Activated T-helper 1 cell treated with anti-CD3 and anti-CD28 coated beads, Interleukin-2, amount 50 U/mL, for 16 hours (primary cell): ENCODE results near the gene UBAP1L.

Experiments
- DNase-seq, 2 donors: peaks; one replicate each; pipeline ENCODE4 v3.0.0-alpha.2; 2020; ENCODE audit warnings: low read depth in 1 of 2, low spot score in 1 of 2

The UBAP1L gene

GRCh38 chr15:65067317-65067644 is 47.7 kb downstream of the UBAP1L start:
- no peak for DNase-seq

GRCh38 chr15:65066635-65067316 is 48.2 kb downstream of the UBAP1L start:
- DNase-seq: no peak

DNA sequence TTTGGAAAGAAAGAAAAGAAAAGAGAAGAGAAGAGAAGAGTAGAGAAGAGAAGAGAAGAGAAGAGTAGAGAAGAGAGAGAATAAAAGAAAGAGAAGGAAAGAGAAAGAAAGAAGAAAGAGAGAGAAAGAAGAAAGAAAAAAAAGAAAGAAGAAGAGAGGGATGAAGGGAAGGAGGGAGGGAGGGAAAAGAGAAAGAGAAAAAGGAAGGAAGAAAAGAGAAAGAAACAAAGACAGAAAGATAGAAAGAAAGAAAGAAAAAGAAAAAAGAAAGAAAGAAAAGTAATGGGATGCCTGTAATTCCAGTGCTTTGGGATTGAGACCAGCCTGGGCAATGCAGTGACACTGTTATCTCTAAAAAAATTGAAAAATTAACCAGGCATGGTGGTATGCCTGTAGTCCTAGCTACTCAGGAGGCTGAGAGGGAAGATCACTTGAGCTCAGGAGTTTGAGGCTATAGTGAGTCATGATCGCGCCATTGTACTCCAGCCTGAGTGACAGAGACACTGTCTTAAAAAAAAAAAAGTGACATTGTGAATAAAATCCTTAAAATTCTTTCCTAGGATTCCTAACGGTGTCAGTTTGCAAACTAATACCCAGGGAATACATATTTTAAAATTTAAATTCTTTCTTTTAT is 48.9 kb downstream of the UBAP1L start:
- no peak for DNase-seq

DNA sequence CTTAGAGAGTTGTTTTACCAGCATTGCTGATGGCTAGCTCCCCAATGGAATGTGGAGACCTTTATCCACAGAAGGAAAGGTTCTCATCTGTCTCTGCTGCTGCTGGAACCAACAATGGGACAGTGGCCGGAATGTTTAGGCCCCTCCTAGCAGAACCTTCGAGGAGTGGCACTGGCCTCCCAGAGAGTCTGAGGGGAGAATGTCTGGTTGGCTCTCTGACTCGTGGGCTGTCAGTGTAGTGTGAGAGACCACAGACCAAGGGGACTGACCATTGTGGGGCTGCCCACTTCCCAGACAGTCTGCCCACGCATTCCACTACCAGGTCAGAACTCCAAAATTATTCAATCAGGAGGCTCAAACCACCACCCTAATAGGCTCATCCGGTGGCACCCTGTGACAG is 52.3 kb downstream of the UBAP1L start:
- DNase-seq: no peak

GRCh38 chr15:65062061-65062460 is 52.9 kb downstream of the UBAP1L start:
- DNase-seq: no peak

- DNase-seq: no peak
Measured at GRCh38 chr15:65060641-65061397, 54.2 kb downstream of the UBAP1L start.

DNA sequence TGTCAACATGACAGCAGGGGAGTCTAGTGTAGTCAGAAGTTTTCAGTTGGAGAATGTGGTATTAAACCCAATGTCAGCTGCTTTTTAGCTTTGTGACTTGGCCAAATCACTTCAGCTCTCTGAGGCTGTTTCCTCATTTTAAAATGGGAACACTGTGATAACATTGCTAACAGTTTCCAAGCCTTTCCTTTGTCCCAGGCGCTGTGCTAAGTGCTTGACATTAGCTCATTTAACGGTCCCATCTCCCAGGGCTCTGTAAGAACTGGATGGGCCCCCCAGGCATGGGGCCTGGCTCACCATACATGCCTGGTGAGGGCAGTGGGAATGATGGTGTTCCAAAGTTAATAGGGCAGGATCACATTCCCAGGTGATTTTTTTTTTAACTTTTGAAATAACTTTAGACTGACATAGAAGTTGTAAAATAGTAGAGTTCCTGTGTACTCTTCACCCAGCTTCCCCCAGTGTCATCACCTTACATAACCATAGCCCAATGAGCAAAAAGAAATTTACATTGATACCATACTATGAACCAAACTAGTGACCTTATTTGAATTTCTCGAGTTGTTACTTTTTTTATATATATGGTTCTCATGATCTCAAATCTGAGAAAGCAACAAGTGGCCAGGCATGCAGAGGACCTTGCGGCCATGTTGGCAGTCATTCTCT is 54.9 kb downstream of the UBAP1L start:
- DNase-seq: no peak

- DNase-seq: no peak
Measured at GRCh38 chr15:65059369-65059750, 55.6 kb downstream of the UBAP1L start.

DNA sequence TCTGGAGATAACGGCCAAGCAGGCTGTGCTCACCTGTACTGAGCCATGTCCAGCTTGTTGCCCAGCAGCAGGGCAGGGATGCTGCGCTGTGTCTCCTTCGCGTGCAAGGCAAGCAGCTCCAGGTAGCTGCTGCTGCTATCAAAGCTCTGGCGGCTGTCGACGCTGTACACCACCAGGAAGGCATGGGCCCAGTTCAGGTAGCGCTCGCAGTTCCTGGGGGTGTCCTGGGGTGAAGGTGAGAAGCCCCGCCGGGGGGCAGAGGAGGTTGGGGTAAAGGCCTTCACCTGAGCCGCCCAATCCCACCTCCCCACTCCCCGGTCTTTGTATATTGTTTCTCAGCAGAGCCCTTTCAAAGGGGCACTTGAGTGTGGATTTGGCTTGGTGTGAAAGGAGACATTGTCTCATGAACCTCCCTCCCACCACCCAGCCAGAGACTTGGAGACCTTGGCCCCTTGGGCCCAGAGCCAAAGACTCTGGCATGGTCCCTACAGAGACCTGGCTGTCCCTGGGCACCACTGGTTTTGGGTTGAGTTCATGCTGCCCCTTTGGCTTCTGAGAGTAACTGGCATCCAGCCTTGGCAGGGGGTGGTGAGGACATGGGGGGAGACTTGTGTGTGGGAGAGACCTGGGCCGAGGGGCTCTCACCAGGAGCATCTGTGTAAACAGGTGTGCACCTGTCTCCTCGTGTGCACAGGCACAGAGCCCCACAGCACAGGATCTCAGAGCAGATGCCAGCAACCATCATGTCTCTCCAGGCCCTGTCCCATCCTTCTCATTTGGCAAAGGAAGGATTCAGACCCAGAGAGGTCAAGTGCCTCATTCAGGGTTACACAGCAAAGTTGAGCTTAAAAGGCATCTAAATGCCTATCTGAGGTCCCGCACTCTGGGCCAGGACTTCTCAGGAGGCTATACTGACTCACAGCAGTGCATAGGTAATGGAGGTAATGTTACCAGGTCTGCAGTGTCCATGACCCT is 56.3 kb downstream of the UBAP1L start:
- DNase-seq: no peak

DNA sequence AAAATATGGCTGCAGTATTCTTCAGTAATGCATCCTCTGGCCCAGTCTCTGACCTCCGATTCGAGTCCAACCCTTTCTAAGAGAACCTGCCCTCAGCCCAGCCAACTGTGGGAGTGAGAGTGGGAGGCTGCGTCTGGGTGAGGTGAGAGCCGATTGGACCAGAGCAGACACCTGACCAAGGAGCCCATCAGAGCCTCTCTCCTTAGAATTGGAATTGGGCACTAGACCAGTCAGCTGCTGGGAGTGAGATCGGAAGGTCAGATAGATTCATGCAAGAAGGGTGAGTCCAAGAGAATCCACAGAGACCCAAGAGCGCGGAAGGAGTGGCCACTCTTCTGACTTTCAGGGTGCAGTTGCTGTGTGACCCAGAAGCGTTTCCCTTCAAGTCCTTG is 57.5 kb downstream of the UBAP1L start:
- DNase-seq: no peak

DNA sequence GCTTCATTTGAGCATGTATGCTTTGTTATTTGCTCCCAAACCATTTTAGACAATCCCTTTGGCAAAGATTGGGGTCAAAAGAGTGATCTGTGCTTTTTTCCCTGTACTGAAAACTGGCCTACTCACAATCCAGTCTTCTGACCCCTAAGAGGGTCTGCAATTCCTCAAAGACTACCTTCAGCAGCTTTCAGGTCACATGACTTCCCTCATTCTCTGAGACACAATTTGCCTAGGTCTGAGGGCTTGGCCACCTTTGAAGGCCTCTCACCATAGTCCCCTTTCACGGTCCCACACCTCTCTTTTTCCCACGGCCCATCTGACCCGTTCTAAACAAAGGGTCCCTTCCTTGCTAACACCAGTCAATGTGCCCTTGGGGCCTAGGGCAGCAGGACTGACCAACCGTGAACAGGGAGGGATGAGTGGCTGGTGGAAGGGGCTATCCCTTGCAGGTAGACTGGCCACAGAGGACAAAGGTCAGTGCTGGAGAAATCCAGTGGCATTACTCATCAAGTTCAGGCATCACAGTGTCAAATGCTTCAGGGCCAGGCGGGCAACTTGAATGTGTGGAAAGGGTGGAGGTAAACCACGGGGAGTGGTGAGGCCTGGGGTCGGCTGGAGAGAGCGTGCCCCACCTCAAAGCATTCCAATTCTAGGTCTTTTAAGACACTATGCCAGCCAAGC is 58.0 kb downstream of the UBAP1L start:
- DNase-seq: no peak

DNA sequence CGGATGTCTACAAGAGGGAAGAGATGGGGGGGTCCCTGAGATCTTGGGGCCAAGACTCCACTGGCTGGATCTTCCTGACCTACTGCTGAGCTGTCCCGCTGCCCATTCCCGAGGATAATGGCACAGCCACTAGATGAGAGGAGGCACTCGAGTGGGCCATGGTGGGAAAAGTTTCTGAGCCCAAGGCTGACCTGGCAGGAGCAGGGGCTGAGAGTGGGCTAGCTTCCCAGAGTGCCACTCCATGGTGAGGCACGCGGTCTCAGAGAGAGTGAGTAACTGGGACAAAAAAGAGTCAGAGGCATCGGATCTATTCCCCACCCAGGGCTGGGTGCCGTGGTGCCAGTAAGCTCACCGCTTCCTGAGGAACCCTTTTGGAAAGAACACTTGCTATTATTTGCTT is 58.9 kb downstream of the UBAP1L start:
- no peak for DNase-seq

- DNase-seq: no peak
Measured at GRCh38 chr15:65055201-65055870, 59.7 kb downstream of the UBAP1L start.

GRCh38 chr15:65054333-65055200 is 60.4 kb downstream of the UBAP1L start:
- DNase-seq: peak in 1 of 2 donors; percentile 12

DNA sequence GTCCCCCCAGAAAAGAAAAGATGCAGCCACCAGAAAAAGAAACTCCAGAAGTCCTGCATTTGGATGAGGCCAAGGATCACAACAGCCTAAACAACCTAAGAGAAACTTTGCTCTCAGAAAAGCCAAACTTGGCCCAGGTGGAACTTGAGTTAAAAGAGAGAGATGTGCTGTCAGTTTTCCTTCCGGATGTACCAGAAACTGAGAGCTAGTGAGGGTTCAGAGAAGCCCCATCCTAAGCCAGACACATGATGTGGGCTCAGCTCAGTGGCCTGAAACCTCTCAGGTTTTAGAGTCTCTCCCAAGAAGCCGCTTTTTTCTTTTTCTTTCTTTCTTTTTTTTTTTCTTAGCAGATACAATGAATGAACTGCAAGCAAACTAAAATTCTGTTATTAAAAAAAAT is 62.0 kb downstream of the UBAP1L start:
- no peak for DNase-seq

DNA sequence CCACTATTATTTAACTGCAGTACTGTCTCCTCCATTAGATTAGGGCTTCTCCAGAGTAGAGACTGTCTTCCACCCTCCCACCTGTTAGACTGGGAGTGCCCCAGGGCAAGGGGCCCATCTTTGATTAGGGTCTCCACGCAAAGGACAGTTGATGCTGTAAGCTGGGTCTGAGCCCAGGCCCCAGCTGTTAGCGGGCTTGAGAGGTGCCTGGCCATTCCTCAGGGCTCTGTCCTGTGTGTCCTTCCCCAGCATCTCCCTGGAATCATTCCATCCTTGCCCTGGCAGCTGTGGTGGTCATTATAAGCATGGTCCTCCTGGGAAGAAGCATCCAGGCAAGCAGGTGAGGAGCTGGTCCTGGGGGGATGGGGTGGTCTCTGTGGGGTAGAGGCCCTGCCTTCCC is 63.7 kb downstream of the UBAP1L start:
- DNase-seq: no peak

DNA sequence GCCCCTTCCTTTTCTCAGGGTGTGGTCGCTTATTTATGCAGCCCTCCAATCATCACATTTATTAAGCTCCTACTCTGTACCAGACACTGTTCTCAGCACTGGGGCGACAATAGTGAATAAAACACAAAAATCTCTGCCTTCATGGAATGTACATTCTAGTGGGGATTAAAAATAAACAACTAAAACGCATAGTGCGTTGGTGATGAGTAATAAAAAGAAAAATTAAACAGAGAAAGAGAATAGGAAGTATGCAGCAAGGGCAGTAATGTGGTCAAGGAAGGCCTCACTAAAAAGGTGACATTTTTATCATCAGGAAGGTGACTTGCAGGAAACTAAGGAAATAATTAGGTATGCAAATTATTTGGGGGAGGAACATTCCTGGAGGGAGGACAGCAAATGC is 64.7 kb downstream of the UBAP1L start:
- no peak for DNase-seq

GRCh38 chr15:65049418-65049840 is 65.6 kb downstream of the UBAP1L start:
- peak; percentile 55 to 74 for DNase-seq

- DNase-seq: no peak
Measured at GRCh38 chr15:65048241-65048640, 66.8 kb downstream of the UBAP1L start.
